Measurements from ENCODE around the gene SPAAR. TPM values are rescaled to one million over a fixed set of nuclear protein-coding genes. Genes with fewer than 3 reads are reported as not detected.

SPAAR gene
- total and polyA plus RNA-seq, 7 donors: 0.82 to 5.5 (median 2.5) TPM; not detected in 2

GRCh38 chr9:35960039-35960655 lies 50.9 kb downstream of the SPAAR start:
- Histone ChIP-seq H3K27me3 (no peaks in the 10 kb centered on the region), H3K36me3 (no peaks in the 10 kb centered on the region), H3K9me3 (no peaks in the 10 kb centered on the region), H3K4me3 (no peak overlapping the region), H3K27ac (no peak overlapping the region), H3K4me1 (peaks cover 0 to 13% (median 6%) of the 10 kb centered on the region in 4 donors)
- TF ChIP-seq CTCF (IDR thresholded peaks at IDR 0.05) (no peak), POLR2AphosphoS5 (IDR thresholded peaks at IDR 0.05) (no peak), POLR2A (IDR thresholded peaks at IDR 0.05) (no peak), EP300 (IDR thresholded peaks at IDR 0.05) (no peak)
- intact Hi-C loops (cut with DNase I): no loop called here
- 8 to 53% methylated on average over 3 of the region's 3 CpGs for WGBS, 2 donors
- no peak for DNase-seq

Other genes with a start within 250 kb of the SPAAR start
- 1 to 10 TPM in 3 of 4 donors, under 1 TPM in 1; 0.99 to 3.3 (median 1.4) TPM for gene ARHGEF39, start 244.3 kb upstream of the SPAAR start, total RNA-seq
- gene ARHGEF39, start 244.3 kb upstream of the SPAAR start, polyA plus RNA-seq: 1 to 10 TPM in 2 of 3 donors, under 1 TPM in 1; 0.60 to 9.0 (median 1.6) TPM
- gene CA9, start 235.6 kb upstream of the SPAAR start, total RNA-seq: under 1 TPM in 2 of 4 donors, not detected in 2; 0.33 to 0.71 TPM
- gene CA9, start 235.6 kb upstream of the SPAAR start, polyA plus RNA-seq: 1 to 10 TPM in 1 of 3 donors, not detected in 2; 1.7 TPM
- gene TPM2, start 219.6 kb upstream of the SPAAR start, total RNA-seq: 1,000 to 10,000 TPM; 3,590 to 8,131 (median 6,107) TPM
- gene TPM2, start 219.6 kb upstream of the SPAAR start, polyA plus RNA-seq: 100 to 1,000 TPM in 2 of 3 donors, 10 to 100 TPM in 1; 49.9 to 447 (median 334) TPM
- 100 to 1,000 TPM; 354 to 609 (median 525) TPM for gene TLN1, start 177.3 kb upstream of the SPAAR start, total RNA-seq
- 100 to 1,000 TPM in 1 of 3 donors, 10 to 100 TPM in 2; 45.0 to 143 (median 57.6) TPM for gene TLN1, start 177.3 kb upstream of the SPAAR start, polyA plus RNA-seq
- gene CREB3, start 176.8 kb upstream of the SPAAR start, total RNA-seq: 10 to 100 TPM; 65.9 to 82.7 (median 75.4) TPM
- gene CREB3, start 176.8 kb upstream of the SPAAR start, polyA plus RNA-seq: 10 to 100 TPM; 31.0 to 39.0 (median 35.3) TPM
- 10 to 100 TPM; 45.9 to 91.7 (median 64.8) TPM for gene GBA2, start 160.3 kb upstream of the SPAAR start, total RNA-seq
- 10 to 100 TPM; 34.8 to 88.5 (median 58.5) TPM for gene GBA2, start 160.3 kb upstream of the SPAAR start, polyA plus RNA-seq
- 10 to 100 TPM; 13.3 to 23.5 (median 13.5) TPM for gene RGP1, start 160.2 kb upstream of the SPAAR start, total RNA-seq
- gene RGP1, start 160.2 kb upstream of the SPAAR start, polyA plus RNA-seq: 10 to 100 TPM; 10.2 to 37.2 (median 21.3) TPM
- not detected for gene MSMP, start 155.2 kb upstream of the SPAAR start, total RNA-seq
- under 1 TPM in 1 of 3 donors, not detected in 2; 0.57 TPM for gene MSMP, start 155.2 kb upstream of the SPAAR start, polyA plus RNA-seq
- 10 to 100 TPM; 20.3 to 26.6 (median 24.4) TPM for gene NPR2, start 117.9 kb upstream of the SPAAR start, total RNA-seq
- 1 to 10 TPM in 1 of 3 donors, under 1 TPM in 2; 0.60 to 9.5 (median 0.69) TPM for gene NPR2, start 117.9 kb upstream of the SPAAR start, polyA plus RNA-seq
- gene SPAG8, start 97.2 kb upstream of the SPAAR start, total RNA-seq: 1 to 10 TPM; 1.4 to 2.8 (median 2.4) TPM
- gene SPAG8, start 97.2 kb upstream of the SPAAR start, polyA plus RNA-seq: 1 to 10 TPM in 1 of 3 donors, not detected in 2; 1.1 TPM
- 10 to 100 TPM; 23.5 to 42.8 (median 36.2) TPM for gene HINT2, start 94.4 kb upstream of the SPAAR start, total RNA-seq
- gene HINT2, start 94.4 kb upstream of the SPAAR start, polyA plus RNA-seq: 100 to 1,000 TPM in 2 of 3 donors, 10 to 100 TPM in 1; 85.8 to 125 (median 112) TPM
- not detected for gene FAM221B, start 80.8 kb upstream of the SPAAR start, total RNA-seq
- under 1 TPM in 1 of 3 donors, not detected in 2; 0.03 TPM for gene FAM221B, start 80.8 kb upstream of the SPAAR start, polyA plus RNA-seq
- gene TMEM8B, start 80.3 kb upstream of the SPAAR start, total RNA-seq: 10 to 100 TPM in 1 of 4 donors, 1 to 10 TPM in 3; 6.4 to 12.5 (median 8.4) TPM
- 1 to 10 TPM; 3.5 to 9.5 (median 4.2) TPM for gene TMEM8B, start 80.3 kb upstream of the SPAAR start, polyA plus RNA-seq
- not detected for gene OR13J1, start 39.1 kb upstream of the SPAAR start, total RNA-seq
- gene OR13J1, start 39.1 kb upstream of the SPAAR start, polyA plus RNA-seq: not detected
- 1 to 10 TPM; 2.1 to 6.4 (median 4.0) TPM for gene HRCT1, start 3.3 kb upstream of the SPAAR start, total RNA-seq
- 10 to 100 TPM in 2 of 3 donors, 1 to 10 TPM in 1; 4.2 to 88.5 (median 12.7) TPM for gene HRCT1, start 3.3 kb upstream of the SPAAR start, polyA plus RNA-seq
- gene OR2S2, start 48.7 kb downstream of the SPAAR start, total RNA-seq: not detected
- gene OR2S2, start 48.7 kb downstream of the SPAAR start, polyA plus RNA-seq: not detected
- gene RECK, start 127.4 kb downstream of the SPAAR start, total RNA-seq: 10 to 100 TPM; 11.1 to 22.2 (median 16.6) TPM
- gene RECK, start 127.4 kb downstream of the SPAAR start, polyA plus RNA-seq: 1 to 10 TPM in 2 of 3 donors, under 1 TPM in 1; 0.23 to 3.6 (median 1.2) TPM
- 10 to 100 TPM; 57.3 to 90.6 (median 77.6) TPM for gene GLIPR2, start 227.2 kb downstream of the SPAAR start, total RNA-seq
- gene GLIPR2, start 227.2 kb downstream of the SPAAR start, polyA plus RNA-seq: 10 to 100 TPM; 29.8 to 42.0 (median 32.5) TPM